HL-60 (cell line): ENCODE results near the gene AGXT2.

Experiments
- DNase-seq, 2 experiments: peaks; one replicate each; pipeline ENCODE4 v3.0.0-alpha.2; 2010 to 2020; ENCODE audit warnings: low read depth in 1 of 2, low spot score in 1 of 2
- H3K27ac ChIP-seq: fragments of 250-450 bp; sonication (Bioruptor Pico); replicated peaks from 2 replicates; pipeline ENCODE4 v1.5.1; 2020; ENCODE audit warnings: mild to moderate bottlenecking, moderate library complexity
- H3K27me3 ChIP-seq: fragments of 250-450 bp; sonication (Bioruptor Pico); 2 replicates; pipeline ENCODE4 v1.5.1; 2021; ENCODE audit warnings: mild to moderate bottlenecking, moderate library complexity; ENCODE audit not compliant: insufficient read depth, poor library complexity, severe bottlenecking
- H3K4me3 ChIP-seq: replicated peaks from 2 replicates; pipeline ENCODE4 v1.5.1; 2011; ENCODE audit warnings: mild to moderate bottlenecking, control low read depth, low read length; ENCODE audit not compliant: insufficient read depth
- CTCF ChIP-seq: IDR thresholded peaks from one replicate; pipeline ENCODE4 v1.5.1; 2011; ENCODE audit warnings: low read length, control low read depth, inconsistent platforms; ENCODE audit not compliant: insufficient read depth
- GABPA ChIP-seq: IDR thresholded peaks from 2 replicates; pipeline ENCODE4 v1.6.1; 2012; ENCODE audit warnings: low read depth
- POLR2AphosphoS5 ChIP-seq: IDR thresholded peaks from 2 replicates; pipeline ENCODE4 v1.6.1; 2012; ENCODE audit warnings: low read depth
- SPI1 ChIP-seq: IDR thresholded peaks from 2 replicates; pipeline ENCODE4 v1.6.1; 2012; ENCODE audit warnings: low read depth, mild to moderate bottlenecking, borderline replicate concordance
- TF ChIP-seq, protein P1 (sequence below): IDR thresholded peaks from 2 replicates; pipeline ENCODE4 v1.6.1; 2012; ENCODE audit warnings: low read depth; ENCODE audit not compliant: insufficient replicate concordance

The AGXT2 gene

DNA sequence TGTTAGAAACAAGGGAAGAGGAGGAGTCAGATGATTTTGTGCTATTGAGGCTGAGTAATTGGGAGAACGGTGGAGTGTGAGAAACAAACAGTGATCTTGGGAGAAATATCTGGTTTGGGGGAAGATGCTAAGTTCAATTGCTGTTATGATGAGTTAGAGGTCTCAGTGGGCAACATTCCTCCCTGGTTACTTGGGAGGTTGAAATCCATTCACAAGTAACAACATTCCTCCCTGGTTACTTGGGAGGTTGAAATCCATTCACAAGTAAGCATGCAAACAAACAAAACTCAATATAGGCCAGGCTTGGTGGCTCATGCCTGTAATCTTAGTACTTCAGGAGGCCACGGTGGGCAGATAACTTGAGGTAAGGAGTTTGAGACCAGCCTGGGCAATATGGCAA is 38.7 kb downstream of the AGXT2 start:
- no peak for DNase-seq
- Histone ChIP-seq H3K4me3 (no peak overlapping the region), H3K27me3 (no peaks in the 10 kb centered on the region), H3K27ac (no peak overlapping the region)
- TF ChIP-seq CTCF (no peak), POLR2AphosphoS5 (no peak), SPI1 (no peak), GABPA (no peak)
- TF ChIP-seq, protein P1, sequence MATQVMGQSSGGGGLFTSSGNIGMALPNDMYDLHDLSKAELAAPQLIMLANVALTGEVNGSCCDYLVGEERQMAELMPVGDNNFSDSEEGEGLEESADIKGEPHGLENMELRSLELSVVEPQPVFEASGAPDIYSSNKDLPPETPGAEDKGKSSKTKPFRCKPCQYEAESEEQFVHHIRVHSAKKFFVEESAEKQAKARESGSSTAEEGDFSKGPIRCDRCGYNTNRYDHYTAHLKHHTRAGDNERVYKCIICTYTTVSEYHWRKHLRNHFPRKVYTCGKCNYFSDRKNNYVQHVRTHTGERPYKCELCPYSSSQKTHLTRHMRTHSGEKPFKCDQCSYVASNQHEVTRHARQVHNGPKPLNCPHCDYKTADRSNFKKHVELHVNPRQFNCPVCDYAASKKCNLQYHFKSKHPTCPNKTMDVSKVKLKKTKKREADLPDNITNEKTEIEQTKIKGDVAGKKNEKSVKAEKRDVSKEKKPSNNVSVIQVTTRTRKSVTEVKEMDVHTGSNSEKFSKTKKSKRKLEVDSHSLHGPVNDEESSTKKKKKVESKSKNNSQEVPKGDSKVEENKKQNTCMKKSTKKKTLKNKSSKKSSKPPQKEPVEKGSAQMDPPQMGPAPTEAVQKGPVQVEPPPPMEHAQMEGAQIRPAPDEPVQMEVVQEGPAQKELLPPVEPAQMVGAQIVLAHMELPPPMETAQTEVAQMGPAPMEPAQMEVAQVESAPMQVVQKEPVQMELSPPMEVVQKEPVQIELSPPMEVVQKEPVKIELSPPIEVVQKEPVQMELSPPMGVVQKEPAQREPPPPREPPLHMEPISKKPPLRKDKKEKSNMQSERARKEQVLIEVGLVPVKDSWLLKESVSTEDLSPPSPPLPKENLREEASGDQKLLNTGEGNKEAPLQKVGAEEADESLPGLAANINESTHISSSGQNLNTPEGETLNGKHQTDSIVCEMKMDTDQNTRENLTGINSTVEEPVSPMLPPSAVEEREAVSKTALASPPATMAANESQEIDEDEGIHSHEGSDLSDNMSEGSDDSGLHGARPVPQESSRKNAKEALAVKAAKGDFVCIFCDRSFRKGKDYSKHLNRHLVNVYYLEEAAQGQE = no peak

- no peak overlapping the region for H3K27ac ChIP-seq
- no peak for DNase-seq
- TF ChIP-seq POLR2AphosphoS5 (no peak), SPI1 (no peak), CTCF (no peak), GABPA (no peak)
- TF ChIP-seq, protein P1 = no peak
- H3K4me3 ChIP-seq = no peak overlapping the region
- H3K27me3 ChIP-seq = no peaks in the 10 kb centered on the region
Measured at GRCh38 chr5:35004771-35005170, 43.0 kb downstream of the AGXT2 start.

DNA sequence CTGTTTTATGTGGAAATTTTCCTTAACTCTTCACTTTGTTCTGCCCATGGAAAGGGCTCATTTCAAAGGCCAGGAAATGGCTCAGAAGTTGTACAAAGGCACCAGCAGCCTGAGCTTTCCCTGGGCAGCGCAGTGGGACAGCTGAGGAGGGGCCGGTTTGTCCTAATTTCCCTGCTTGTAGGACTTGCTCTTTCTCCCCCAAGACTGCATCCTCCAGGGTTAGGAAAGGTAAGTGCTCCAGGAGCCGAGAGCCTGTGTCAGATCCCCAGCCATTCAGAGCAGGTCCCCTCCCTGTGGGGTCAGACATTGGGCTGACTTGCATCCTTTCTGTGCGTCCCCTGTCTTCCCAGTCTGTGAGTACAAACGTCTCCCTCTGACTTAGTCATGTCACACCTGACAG is 43.5 kb downstream of the AGXT2 start:
- Histone ChIP-seq H3K27ac (no peak overlapping the region), H3K4me3 (no peak overlapping the region), H3K27me3 (no peaks in the 10 kb centered on the region)
- no peak for TF ChIP-seq SPI1
- TF ChIP-seq, protein P1 = no peak
- TF ChIP-seq POLR2AphosphoS5 = no peak
- TF ChIP-seq GABPA = no peak
- no peak for TF ChIP-seq CTCF
- DNase-seq = no peak
